ENCODE data around the gene RNF125. TPM values are rescaled to one million over a fixed set of nuclear protein-coding genes. Genes with fewer than 3 reads are reported as not detected.

Gene RNF125
- total RNA-seq, 1 experiment from 2014 or later: 0.50 TPM

- Mint-ChIP-seq H3K4me1 (ENCODE audit: low read depth, unreplicated experiment) (peaks cover 12% of the 10 kb centered on the region), H3K27ac (ENCODE audit: unreplicated experiment) (no peak overlapping the region), H3K36me3 (ENCODE audit: insufficient read depth, unreplicated experiment) (no peaks in the 10 kb centered on the region), H3K4me3 (ENCODE audit: low read depth, unreplicated experiment) (no peak overlapping the region), H3K9me3 (ENCODE audit: low read depth, unreplicated experiment) (no peaks in the 10 kb centered on the region), H3K27me3 (ENCODE audit: unreplicated experiment) (no peaks in the 10 kb centered on the region)
- no TSS peak for BruUV-seq (replicated peaks)
- TF ChIP-seq, protein P1, sequence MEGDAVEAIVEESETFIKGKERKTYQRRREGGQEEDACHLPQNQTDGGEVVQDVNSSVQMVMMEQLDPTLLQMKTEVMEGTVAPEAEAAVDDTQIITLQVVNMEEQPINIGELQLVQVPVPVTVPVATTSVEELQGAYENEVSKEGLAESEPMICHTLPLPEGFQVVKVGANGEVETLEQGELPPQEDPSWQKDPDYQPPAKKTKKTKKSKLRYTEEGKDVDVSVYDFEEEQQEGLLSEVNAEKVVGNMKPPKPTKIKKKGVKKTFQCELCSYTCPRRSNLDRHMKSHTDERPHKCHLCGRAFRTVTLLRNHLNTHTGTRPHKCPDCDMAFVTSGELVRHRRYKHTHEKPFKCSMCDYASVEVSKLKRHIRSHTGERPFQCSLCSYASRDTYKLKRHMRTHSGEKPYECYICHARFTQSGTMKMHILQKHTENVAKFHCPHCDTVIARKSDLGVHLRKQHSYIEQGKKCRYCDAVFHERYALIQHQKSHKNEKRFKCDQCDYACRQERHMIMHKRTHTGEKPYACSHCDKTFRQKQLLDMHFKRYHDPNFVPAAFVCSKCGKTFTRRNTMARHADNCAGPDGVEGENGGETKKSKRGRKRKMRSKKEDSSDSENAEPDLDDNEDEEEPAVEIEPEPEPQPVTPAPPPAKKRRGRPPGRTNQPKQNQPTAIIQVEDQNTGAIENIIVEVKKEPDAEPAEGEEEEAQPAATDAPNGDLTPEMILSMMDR (IDR thresholded peaks at IDR 0.05; ENCODE audit: unreplicated experiment): no peak
- intact Hi-C loops (cut with micrococcal nuclease; ENCODE audit: unreplicated experiment): no loop called here
- no peak for DNase-seq
- CTCF ChIA-PET: interaction anchor here (0.6 to 0.9 kb wide), 2 partner anchors 8 to 18 kb away, joined by 5 to 7 read pairs; partner anchors contain the start of gene RNF125
Measured at GRCh38 chr18:32026491-32027086, 8.0 kb downstream of the RNF125 start.

- BruUV-seq (replicated peaks): no TSS peak
- H3K27ac Mint-ChIP-seq (ENCODE audit: unreplicated experiment): no peak overlapping the region
- DNase-seq: no peak
- CTCF ChIA-PET: interaction anchor here (0.5 to 0.6 kb wide), 2 partner anchors 16 to 125 kb away, joined by 3 to 4 read pairs; no protein-coding TSS in a partner anchor
- H3K4me1 Mint-ChIP-seq (ENCODE audit: low read depth, unreplicated experiment): no peaks in the 10 kb centered on the region
- intact Hi-C loops (cut with micrococcal nuclease; ENCODE audit: unreplicated experiment): no loop called here
- peaks cover 9% of the 10 kb centered on the region for H3K27me3 Mint-ChIP-seq (ENCODE audit: unreplicated experiment)
- H3K9me3 Mint-ChIP-seq (ENCODE audit: low read depth, unreplicated experiment): no peaks in the 10 kb centered on the region
- TF ChIP-seq, protein P1 (IDR thresholded peaks at IDR 0.05; ENCODE audit: unreplicated experiment): no peak
- H3K36me3 Mint-ChIP-seq (ENCODE audit: insufficient read depth, unreplicated experiment): no peaks in the 10 kb centered on the region
- H3K4me3 Mint-ChIP-seq (ENCODE audit: low read depth, unreplicated experiment): no peak overlapping the region
Measured at GRCh38 chr18:32029558-32029957, 10.9 kb downstream of the RNF125 start.

DNA sequence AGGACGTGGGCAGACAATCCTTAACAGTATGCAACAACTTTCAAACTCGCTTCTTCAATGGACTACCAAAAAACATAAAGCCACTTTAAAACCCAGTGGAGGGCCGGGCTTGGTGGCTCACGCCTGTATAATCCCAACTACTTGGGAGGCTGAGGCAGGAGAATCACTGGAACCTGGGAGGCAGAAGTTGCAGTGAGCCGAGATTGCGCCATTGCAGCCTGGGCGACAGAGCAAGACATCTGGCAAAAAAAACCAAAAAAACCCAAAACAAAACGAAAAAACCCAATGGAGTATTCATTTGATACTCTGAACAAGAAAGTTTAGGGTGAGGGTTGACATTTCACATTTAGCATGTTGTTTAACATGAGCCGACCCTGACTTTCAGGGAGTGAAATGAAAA is 14.0 kb downstream of the RNF125 start:
- TF ChIP-seq, protein P1 (IDR thresholded peaks at IDR 0.05; ENCODE audit: unreplicated experiment): no peak
- Mint-ChIP-seq H3K4me3 (ENCODE audit: low read depth, unreplicated experiment) (no peak overlapping the region), H3K4me1 (ENCODE audit: low read depth, unreplicated experiment) (no peaks in the 10 kb centered on the region), H3K36me3 (ENCODE audit: insufficient read depth, unreplicated experiment) (no peaks in the 10 kb centered on the region), H3K27me3 (ENCODE audit: unreplicated experiment) (peaks cover 9% of the 10 kb centered on the region), H3K27ac (ENCODE audit: unreplicated experiment) (no peak overlapping the region), H3K9me3 (ENCODE audit: low read depth, unreplicated experiment) (no peaks in the 10 kb centered on the region)
- intact Hi-C loops (cut with micrococcal nuclease; ENCODE audit: unreplicated experiment): no loop called here
- DNase-seq: no peak
- CTCF ChIA-PET: interaction anchor here (0.6 kb wide), 1 partner anchor 54 kb away, joined by 5 read pairs; no protein-coding TSS in a partner anchor
- BruUV-seq (replicated peaks): no TSS peak

DNA sequence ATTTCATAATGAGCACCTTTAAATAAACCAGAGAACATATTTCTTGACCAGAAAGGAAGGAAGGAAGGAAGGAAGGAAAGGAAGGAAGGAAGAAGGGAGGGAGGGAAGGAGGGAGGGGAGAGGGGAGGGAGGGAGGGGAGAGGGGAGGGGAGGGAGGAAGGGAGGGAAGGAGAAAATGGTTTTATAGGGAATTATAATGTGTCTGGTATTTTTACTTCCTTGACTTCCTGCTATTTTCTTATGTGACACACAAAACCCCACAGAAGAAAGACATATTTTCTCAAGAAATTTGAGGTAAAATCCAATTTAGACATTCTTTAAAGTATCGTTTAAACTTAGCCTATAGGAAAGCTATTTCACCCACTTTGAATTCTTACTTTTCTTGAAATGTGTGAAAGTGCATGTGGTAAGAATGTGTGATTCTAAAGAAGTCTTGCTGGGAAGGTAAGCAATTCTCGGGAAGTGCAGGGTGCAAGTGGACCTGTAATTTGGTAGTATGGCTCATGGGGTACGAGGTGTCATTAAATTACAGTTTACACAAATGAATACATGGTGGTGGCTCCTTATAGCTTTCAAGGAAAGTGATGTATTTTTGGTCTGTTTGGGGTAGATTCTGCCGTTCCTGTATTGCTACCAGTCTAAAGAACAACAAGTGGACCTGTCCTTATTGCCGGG is 18.0 kb downstream of the RNF125 start:
- H3K4me3 Mint-ChIP-seq (ENCODE audit: low read depth, unreplicated experiment): no peak overlapping the region
- TF ChIP-seq, protein P1 (IDR thresholded peaks at IDR 0.05; ENCODE audit: unreplicated experiment): no peak
- H3K4me1 Mint-ChIP-seq (ENCODE audit: low read depth, unreplicated experiment): peaks cover 8% of the 10 kb centered on the region
- peaks cover 3% of the 10 kb centered on the region for H3K9me3 Mint-ChIP-seq (ENCODE audit: low read depth, unreplicated experiment)
- CTCF ChIA-PET: no interaction called here
- peaks cover 9% of the 10 kb centered on the region for H3K27me3 Mint-ChIP-seq (ENCODE audit: unreplicated experiment)
- no TSS peak for BruUV-seq (replicated peaks)
- H3K27ac Mint-ChIP-seq (ENCODE audit: unreplicated experiment): no peak overlapping the region
- no peak for DNase-seq
- H3K36me3 Mint-ChIP-seq (ENCODE audit: insufficient read depth, unreplicated experiment): no peaks in the 10 kb centered on the region
- intact Hi-C loops (cut with micrococcal nuclease; ENCODE audit: unreplicated experiment): no loop called here

Measured in Calu3 (cell line).